GM21360 (cell line): ENCODE data around the gene USH2A.

Experiments used
- ATAC-seq: cut with Tn5 transposase; IDR thresholded peaks from one replicate; pipeline ENCODE4 v1.9.1; 2021; ENCODE audit warnings: mild to moderate bottlenecking, moderate library complexity; ENCODE audit not compliant: unreplicated experiment

Gene USH2A

DNA sequence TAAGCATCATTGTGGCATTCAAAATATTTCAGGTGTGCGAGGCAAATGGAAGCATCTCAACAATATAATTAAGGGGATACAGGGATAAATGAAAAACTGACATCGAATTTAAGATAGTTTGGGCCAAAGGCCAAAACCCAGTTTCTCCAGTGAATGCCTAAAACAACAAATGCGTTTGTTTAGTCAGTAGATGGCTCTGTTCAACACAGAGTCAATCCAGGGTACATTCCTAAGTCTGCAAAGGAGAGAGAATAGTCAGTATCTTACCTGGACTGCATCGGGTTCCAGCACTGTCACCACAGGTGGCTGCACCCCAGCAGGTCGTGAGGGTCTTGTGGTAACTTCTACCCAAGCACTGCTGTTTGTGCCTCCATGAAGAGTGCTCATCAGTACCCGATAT lies 535.1 kb downstream of the USH2A start:
- no peak for ATAC-seq

DNA sequence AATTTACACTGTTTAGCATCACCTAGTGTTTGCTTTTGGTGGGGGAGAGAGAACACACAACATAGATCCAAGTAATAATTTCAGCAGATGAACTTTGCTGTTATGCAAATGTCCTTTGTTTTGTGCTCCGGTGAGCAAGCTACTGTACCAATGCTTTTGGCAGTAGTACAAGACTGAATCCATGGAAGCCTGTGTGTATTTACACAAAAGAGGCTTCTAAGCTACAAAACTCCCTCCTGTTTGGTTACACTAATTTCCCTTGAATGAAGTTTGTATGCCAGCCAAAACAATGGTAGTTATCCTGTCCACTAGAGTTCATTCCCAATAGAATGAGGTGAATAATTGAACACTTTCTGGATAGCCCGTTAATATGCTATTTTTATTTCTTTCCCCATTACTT lies 535.6 kb downstream of the USH2A start:
- no peak for ATAC-seq

DNA sequence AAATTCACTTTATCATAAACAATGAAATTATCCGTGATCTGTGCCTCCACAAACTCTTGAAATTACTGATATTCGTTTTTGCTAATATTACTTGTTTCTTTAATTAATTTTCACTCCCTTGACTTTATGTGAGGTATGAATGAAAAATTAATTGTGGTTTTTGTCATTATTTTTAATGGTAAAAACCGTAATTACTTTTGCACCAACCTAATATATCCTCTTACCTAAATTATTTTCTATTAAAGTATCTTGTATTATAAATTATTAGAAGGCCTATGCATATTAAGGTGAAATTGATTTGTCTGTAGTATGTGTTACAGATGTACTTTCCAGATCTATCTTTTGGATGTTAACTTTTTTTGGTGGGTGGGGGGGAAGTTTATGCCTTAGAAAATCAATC lies 540.2 kb downstream of the USH2A start:
- ATAC-seq = no peak

DNA sequence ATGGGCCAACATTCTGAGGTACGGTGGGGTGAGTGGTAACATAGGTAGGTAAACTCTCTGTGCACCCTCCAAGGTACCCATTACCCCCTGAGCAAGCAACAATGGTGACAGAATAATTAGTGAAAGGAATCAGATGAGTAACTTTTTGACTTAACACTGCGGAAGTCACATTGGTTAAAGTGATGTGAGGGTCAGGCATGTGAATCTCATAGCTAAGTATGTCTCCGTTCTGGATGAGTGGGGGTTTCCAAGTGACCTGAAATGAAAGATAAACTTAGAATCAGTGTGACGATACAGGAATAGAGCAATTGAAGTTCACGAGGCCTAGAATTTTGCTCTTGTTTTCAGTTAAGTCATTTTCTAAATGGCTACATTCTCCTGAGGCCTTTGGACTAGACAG lies 544.4 kb downstream of the USH2A start:
- no peak for ATAC-seq

DNA sequence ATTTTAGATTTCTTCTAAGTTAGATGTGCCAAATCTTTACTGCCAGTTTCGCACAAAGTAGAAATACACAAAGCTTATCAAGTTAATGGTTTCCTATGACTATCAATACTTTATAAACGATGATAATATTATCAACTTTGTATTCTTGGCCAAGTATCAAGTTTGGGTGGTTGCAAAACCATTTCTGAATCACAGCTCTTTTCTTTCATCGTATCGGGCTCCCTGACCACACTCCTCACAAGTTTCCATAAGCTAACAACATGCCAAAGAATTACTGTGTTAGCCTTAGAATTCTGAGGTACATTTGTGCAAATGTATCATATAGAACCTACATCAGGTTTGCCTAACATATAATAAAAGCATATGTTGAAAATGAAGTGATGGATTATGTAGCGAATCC lies 545.1 kb downstream of the USH2A start:
- no peak for ATAC-seq

DNA sequence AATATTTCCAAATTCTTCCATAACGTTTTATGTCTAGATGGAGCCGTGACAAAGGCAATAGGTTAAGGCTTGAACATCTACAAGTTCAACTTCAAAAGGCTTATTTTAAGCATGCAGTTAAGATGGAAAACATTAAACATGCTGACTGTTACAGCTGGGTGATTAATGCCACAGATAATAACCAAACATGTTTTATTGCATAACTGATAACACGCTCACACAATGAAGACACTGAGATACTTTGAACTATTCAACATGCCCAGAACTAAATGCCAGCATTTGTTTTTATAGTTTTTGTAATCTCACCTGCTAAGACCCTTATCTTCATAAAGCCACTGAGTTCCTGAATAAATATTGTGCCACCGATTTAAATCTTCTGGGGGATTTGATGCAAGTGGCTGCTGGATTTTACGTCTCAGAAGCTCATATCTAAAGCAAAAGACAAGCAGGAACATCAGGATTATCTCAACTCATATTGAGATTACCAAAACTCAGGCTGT lies 545.7 kb downstream of the USH2A start:
- ATAC-seq = no peak

DNA sequence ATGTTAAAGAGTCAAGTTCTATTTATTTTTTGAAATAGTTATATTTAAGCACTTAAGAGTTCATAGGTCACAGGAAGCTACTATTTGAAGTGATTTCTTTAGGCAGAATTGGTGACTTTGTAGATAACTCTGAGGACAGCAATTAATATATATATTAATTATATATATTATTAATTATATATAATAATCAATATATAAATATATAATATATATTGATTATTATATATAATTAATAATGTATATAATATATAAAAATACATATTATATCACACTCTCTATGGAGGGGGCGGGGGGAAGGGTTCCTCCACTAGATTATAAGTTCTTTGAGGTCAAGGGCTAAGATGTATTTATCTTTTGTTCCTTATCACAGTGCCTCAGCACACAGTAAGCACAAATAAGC lies 547.5 kb downstream of the USH2A start:
- no peak for ATAC-seq

DNA sequence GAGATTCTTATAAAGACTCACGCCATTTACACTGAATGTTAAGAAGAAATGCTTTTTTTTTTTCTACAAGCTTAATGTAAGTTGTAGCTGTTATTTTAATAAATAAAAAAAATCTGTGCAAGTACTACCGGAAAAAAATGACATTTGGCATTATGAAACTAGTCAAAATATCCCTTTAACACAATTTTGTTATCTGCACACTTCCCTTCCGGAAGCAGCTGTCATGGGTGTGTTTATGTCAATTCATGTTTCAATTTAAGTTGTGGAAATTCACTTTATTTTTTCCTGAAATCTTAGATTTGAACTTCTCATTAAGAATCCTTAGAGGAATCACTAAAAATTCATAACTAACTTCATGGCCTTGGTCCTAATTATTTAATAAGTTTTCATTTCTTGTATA lies 548.0 kb downstream of the USH2A start:
- ATAC-seq = no peak

DNA sequence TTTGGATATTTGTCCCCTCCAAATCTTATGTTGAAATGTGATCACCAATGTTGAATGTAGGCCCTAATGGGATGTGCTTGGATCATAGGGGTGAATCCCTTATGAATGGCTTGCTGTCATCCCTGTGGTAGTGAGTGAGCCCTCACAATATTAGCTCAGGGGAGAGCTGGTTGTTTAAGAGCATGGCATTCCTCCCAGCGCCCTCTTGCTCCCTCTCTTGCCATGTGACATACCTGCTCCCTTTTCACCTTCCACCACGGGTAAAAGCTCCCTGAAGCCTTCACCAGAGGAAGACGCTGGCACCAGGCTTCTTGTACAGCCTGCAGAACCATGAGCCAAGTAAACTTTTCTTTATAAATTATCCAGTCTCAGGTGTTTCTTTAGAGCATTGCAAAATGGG lies 550.6 kb downstream of the USH2A start:
- no peak for ATAC-seq

DNA sequence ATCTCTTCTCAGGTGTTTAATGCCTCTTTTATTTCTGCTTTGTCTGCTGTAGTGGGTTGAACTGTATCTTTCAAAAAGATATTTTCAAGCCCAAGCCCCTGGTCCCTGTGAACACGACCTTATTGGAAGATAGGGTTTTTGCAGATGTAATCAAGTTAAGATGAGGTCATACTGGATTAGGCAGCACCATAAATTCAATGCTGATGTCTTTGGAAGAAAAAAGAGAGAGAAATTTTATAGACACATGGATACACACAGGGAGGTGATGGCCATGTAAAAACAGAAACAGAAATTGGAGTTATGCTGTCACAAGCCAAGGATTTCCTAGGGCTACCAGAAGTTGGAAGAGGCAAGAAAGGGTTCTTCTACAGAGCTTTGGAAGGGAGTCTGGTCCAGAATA lies 554.7 kb downstream of the USH2A start:
- ATAC-seq = no peak

DNA sequence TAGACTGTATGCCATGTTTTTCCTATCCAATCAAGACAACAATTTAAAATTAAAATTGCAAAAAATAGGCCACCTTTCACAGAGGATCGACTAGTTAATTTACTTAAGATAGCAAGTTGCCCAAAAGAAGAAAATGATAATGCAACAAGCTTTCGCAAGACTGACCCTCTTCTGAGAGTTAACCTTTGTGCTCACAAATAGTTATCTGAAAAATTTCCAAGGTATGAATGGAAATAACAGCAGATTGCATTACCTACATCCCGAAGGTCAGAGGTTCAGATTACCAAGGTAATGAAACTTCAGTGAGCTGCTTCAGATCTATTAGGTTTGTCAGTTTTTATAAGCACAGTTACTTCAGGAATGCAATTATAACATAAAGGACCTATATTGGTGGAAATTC lies 558.2 kb downstream of the USH2A start:
- ATAC-seq = no peak

DNA sequence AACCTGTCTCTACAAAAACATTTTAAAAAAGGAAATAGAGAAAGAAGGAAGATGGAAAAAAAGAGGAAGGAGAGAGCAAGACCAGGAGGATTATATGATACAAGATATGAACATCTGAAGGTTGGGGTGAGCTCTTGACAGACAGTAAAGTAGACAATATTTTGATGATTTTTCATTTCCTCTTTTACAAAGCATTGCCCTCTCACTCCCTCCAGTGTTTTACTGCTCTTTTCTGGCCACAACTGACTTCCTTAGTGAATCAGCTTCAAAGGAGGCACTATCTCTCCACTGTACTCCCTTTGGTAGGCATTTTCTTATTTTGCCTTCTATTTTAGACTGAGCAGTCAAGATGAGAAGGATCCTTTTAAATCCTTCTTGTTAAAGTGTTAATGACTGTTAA lies 559.5 kb downstream of the USH2A start:
- no peak for ATAC-seq

DNA sequence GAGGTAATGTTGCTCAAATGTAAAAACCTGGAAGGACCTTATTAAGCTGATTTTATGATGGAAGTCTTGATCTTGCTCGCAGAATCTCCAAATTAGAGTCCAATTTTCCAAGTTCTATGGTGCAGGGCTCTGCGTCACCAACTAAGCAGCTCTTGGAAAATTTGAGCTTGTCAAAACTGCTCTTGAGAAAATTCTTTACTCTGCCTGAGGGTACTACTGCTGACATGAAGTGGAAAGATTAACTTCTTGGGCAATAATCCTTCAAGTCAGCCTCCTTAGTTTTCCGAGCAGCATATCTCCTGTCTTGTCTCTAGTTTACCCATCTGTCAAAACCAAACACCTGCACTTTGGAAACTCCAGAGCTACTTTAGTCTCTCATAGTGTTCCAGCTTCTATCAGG lies 562.4 kb downstream of the USH2A start:
- no peak for ATAC-seq

DNA sequence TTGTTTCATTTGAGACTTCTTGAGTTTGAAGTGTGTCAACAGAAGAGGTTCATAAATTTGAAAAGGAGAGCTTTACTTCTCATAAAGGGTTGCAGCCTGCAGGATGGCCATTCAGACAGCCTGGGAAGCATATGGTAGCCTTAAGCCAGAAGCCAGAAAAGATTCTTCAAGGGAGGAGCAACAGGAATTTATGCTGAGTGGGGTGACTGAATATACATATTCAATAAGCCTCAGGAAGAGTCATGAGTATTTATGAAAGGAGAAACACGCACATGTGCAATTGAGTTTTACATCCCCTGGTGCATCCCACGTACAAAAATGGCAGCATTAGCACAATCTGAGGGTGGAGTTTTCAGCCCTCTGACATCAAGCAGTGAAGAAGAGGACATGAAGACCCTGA lies 565.9 kb downstream of the USH2A start:
- no peak for ATAC-seq

DNA sequence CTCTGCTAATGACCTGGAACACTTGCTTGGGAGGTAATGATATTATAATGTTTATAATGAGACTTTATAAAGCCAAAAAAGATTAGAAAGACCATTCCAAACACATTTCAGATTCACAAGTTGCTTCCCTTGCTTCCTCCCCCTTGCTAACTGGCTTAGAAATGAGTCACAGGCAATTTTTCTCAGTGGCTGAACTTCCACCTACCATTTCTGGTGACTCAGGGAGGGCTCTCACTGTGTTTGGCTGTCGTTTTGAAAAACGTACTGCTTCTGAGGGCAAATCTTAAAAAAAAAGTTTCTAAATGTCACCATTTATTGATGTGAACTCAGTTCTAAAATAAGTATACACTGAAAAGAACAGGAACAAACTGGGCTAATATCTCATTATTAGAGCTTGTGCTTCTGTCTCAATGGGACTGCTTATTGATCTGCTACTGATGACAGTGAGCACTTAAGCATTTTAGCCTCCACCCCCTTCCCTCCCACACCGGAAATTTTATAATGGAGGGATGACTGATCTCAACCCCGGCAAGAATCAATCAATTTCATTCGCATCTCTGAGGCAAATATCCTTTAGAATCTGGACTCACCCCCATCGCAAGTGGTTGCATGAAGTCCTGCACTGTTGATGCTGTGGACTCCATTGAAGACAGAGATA lies 577.9 kb downstream of the USH2A start:
- ATAC-seq = no peak

DNA sequence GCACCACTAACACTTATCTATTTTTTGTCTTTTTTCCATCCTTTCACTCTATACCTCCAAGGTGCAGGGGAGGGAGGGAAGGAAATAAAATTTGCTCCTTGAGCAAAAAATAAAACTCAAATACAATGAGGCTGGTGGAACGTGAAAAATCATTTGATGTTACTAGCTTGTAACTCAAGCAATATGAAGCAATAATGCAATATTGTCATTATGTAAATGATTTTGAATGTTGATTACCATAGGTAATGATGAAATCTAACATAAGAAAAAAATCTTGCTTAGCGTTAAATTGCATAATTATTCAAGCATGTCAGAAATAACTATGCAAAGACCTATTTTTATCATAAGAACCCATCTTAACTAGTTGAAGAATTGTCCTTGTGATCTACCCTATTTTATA lies 578.5 kb downstream of the USH2A start:
- ATAC-seq = no peak

DNA sequence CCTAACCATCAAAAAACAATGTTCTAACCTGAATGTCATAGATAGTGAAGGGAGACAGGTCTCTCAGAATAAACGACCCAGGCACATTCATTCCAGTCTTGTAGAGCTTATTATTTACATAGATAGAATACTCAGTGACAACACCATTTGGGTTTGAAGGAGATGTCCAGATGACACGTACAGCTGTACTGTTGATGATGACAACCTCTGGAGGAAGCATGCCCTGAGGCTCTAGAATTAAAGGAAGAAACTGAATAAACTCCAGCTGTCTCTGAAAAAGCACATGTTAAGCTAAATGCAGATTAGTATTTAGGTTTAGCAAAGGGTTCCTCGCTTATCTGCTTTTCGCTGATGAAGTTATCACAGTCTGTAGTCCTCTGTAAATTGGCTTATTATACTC lies 579.0 kb downstream of the USH2A start:
- no peak for ATAC-seq

DNA sequence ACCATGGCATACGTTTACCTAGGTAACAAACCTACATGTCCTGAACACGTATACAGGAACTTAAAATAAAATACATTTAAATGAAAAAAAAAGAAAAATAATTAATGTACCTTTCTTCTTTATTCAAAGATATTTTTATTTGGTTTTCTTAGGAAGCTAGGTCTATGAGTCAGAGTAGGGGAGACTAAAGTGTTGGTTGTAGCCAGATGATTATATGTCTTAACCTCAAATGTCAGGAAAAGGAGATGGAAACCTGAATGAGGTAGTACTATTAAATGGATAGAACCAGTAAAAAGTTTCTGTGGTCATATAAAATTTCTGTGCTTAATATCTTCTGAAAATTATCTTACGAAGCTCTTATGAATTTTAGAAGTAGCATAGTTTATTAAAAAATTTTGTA lies 580.3 kb downstream of the USH2A start:
- ATAC-seq = no peak

DNA sequence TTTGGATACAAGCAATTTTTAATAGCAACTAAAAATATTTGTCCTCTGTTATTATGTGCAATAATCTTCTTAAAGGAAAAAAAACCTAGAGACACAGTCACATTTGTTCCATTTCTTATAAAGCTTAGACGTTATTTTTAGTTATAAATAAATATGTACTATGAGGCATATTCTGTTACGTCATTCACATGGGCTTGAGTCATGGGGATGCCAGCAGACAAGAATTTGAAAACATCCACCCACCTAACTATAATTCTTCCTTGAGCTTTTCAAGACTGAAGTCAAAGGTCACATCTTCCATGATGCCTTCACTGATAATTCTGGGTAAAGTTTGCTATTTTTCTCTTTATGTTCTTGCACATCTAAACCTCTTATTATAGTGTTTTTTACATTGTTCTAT lies 587.3 kb downstream of the USH2A start:
- ATAC-seq = no peak

DNA sequence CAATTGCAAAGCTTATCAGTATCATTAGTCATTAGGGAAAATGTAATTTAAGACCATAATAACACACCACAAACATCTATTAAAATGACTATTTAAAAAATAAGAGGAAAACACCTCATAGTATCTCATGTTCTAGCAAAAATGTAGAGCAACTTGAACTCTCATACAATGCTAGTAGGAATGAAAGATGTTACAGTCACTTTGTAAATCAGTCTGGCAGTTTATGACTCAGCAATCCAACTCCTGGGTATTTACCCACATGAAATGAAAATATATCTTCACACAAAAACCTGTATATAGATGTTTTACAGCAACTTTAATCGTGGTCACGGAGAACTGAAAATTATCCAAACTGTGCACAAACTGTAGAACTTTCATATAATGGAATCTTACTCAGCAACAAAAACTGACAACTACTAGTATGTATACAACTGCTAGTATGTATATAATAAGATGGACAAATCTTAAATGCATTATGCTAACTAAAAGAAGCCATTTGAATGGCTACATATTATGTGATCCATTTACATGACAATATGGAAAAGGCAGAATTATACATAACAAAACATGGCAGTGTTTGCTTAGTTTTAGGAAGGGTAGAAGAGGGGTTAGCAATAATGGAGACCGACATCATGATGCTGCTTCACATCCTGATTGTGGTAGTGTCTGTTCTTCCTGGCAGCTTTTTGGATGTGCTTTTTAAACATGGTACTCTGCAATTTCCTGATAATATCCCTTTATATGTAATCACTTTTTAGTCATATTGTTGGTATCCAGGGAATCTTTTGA lies 589.1 kb downstream of the USH2A start:
- no peak for ATAC-seq

DNA sequence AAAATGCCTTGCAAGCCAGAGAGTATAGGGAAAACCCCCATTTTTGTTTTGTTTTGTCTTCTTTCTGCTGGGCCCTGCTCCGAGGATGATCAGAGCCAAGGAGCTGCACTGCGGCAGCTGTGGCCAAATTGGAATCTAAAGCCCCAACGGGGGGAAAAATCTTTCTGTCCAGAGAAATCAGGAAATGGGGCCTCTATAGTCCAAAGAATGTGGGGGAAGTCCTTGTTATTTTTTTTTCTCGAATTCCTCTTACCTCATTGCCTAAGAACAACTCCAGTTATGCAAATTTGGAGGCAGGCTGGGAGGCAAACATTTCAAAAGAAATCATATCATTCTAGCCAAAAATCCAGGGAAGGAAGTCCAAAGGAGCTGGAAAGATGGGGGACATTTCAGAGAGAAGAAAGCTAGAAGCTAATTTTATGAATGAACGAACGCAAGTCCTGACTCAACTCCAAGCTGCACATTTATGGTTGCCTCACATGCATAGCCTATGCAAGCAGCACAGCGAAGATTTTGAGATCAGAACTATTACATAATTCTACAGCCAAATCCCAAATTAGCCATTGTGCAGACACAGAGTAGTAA lies 592.9 kb downstream of the USH2A start:
- ATAC-seq = no peak

DNA sequence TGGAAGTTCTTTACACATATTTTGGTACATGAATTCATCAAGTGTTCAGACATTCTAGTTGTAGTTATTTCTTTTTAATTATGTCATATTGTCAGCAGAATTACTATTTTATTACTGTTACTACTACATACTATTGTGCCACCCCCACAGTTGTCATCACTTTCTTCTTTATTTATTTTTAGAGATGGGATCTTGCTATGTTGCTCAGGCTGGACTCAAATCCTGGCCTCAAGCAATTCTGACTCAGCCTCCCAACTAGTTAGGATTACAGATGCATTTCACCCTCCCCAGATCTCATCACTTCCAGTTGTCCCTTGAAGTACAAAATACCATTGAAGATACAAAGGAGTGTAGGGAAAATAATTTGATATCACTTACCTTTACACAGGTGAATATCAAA lies 598.2 kb downstream of the USH2A start:
- ATAC-seq = no peak
